Limb (tissue), 2 donors: Measurements from ENCODE around the gene MAB21L1.

Experiments
- DNase-seq, 2 donors: peaks; one replicate each; pipeline ENCODE4 v3.0.0-alpha.2; 2016; ENCODE audit errors: extremely low spot score in 2 of 2

Gene MAB21L1

DNA sequence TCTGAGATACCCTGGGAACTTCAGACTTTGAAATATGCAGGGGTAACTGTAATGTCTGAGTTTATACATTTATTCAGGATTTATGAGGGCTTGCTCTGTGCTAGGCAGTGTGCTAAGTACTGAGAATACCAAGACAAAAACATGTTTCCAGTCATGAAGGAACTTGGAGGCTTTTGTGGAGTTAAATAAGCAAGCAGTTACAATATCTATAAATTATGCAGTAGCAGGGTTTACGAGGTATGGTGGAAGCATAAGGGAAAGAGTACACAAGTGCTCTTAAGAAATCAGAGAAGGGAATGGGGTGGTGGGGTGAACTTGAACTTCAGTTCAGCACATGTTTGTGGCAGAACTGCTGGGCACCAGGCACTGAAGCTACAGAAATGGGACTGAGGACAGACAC is 28.0 kb downstream of the MAB21L1 start:
- DNase-seq, result no peak
